HG02981 (cell line): ENCODE data around the gene ADCY9.
"Not testable (repeated sequence)": the region's sequence is repeated elsewhere in the genome, so short reads cannot be mapped to it uniquely, and the experiment has no call there.

Experiments
- ATAC-seq: cut with Tn5 transposase; IDR thresholded peaks from one replicate; pipeline ENCODE4 v1.9.1; 2021; ENCODE audit warnings: mild to moderate bottlenecking, moderate library complexity; ENCODE audit not compliant: unreplicated experiment

Gene ADCY9

DNA sequence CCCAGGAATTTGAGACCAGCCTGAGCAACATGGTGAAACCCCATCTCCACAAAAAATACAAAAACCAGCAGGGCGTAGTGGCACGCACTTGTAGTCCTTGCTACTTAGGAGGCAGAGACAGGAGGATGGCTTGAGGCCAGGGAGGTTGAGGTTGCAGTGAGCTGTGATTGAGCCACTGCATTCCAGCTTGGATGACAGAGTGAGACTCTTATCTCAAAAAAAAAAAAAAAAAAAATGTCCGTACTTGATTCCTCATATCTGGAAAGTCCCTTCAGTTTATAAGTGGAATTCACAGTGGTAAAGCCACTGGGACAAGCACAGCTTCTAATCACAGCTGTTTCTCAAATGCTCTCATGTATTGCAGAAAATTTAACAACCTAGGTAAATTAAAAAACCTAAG, 157.1 kb downstream of the ADCY9 start:
- ATAC-seq: no peak

DNA sequence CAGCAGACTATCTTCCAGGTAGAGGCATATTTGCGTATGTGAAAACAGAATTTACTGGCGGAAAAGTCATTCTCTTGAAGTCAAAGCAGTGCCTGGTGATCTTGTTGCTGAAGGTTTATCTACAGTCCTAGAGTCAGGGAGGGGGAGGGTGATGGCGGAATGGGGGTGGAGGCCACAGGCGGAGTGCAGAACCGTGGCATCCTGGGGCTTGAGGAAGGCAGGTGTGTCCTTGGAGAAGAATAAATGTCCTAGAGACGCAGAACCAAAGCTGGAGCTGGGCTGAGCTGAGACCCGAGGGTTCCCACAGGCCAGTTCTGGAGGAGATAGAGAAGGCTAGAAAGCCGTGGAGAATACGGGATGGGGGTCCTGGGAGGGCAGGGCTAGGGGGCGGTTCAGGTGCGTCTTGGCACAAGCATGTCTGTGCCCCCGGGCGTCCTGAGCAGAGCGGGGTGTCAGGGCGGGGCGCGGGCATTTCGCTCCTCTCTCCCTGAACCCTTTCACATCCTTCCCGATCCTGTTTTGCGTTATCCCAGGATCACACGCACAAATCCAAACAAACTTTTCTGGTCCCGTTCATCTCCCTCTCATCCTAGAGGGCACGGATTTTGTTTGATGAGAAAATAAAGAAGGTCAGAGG, 158.8 kb downstream of the ADCY9 start:
- ATAC-seq: no peak

GRCh38 chr16:3954411-3954921, 161.8 kb downstream of the ADCY9 start:
- ATAC-seq: no peak

DNA sequence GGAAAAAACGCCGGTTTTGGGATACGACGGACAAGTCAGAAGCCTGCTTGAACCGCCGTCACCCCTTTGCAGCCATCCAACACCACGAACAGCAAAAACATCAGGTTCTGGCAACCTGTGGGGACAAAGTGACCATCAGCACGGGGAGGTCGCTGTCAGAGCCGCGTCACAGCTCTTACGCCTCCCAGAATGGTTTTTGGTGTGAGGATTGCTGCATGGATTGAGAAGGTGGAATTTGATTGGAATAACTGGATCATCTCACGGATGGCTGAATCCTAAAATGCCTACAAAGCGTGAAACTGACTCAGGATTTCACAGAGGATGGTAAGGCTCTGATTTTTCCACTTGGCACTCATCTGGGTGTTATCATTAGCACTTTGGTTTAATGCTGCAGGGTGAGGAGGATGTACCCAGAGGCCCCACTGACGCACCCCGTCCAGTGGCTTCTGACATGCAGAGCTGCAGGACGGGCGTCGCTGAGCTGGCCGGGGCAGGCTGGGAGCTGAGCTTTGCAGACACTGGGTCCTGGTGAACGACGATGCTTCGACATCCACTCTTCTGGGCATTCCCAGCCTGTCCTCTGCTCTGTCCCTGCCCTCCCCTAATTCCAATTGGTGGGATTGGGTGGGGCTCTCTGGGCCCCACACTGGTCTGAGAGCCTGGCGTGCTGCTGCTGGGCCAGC, 162.4 kb downstream of the ADCY9 start:
- no peak for ATAC-seq

DNA sequence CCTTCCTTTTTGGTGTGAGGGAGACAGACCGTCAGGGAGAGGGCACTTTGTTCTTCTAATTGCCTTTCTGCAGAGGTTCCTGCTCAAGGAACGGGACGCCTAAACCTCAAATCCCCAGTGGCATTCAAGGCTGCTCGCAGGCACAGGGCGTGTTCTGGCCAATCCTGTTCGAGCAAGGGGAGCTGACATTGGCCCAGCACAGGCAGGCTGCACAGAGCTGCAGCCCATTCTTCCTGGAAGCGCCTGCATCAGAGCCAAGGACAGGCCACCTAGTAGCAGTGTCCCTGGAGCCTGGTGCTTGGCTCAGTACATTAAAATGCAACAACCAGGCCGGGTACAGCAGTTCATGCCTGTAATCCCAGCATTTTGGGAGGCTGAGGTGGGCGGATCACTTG, 163.5 kb downstream of the ADCY9 start:
- no peak for ATAC-seq

DNA sequence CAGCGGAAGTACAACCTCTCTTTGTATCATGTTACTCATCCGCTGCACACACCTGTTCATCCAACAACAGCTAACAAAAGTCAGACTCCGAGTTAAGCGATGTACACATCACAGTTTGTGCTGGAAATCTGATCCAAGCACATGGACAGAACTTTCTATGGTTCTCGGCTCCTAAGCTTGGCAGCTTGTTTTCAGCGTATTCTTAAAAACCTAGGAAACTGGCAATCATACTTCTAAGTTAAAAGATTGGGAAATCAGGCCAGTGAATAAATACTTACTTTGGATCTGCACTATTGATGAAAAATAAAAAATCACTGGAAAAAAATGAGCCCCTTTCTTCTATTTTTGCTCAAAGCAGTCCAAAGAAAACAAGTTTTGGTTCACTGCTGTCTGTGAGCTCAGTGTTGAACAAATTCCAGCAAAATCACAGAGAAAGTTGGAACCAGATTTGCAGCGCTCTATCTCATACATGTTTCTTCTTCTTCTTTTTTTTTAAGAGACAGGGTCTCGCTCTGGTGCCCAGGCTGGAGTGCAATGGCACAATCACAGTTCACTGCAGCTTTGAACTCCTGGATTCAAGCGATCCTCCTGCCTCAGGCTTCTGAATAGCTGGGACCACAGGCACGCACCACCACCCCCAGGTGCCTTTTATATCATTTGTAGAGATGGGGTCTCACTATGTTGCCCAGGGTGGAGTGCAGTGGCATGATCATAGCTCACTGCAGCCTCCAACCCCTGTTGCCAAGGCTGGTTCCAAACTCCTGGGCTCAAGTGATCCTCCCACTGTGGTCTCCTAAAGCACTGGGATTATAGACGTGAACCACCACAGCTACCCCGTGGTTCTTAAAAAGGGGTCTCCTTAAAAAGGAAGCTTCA, 164.1 kb downstream of the ADCY9 start:
- ATAC-seq: no peak

DNA sequence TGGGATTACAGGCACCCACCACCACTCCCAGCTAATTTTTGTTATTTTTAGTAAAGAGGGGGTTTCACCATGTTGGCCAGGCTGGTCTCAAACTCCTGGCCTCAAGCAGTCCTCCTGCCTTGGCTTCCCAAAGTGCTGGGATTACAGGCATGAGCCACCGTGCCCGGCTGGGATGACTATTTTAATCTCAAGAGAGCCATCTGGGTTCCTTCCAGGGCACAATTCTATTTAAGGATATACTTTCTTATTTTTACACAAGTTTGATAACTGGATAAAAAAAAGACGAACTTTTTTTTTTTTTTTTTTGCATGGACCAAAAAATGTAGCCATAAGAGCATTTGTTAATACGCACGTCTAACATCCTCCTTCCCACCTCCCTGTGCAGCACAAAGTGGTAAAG, 164.9 kb downstream of the ADCY9 start:
- not testable (repeated sequence) for ATAC-seq

DNA sequence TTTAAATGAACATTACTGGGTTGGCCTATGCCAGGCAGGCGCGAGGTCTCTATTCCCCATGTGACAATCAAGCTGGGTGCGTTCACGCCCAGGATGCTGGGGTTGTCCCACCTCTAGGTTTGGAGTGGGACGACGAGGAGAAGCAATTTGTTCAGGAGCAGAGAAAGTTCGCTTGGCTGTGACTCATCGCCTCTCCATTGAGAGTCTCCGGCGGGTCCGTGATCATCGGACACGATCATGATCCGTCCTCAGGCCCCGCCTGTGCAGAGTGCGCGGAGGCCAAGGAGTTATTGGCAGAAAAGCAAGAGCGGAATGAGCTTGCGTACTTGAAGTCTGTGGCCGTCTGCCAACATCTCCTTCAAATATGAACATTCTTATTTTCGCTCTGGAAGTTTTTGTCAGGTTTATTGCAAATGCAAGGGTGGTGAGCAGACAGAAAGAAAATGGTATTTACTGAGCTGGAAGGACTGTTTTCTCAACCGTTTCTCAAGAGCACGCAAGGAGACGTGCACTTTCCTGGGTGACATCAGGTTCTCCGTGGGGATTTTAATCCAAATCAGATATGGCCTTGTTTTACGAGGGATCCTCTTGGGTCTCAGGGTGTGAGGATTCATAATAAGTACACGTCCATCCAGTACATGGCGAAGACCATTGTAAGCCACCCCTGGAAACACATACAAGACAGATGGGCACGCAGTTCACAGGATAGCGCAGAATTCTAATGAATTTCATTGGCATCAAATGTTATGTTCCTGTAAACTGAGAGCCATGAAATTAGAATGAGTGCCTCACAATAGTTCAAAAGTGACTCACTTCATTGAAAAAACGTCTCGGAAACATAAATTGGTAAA, 165.7 kb downstream of the ADCY9 start:
- ATAC-seq: no peak

- ATAC-seq: no peak
These were observed 166.3 kb downstream of the ADCY9 start for GRCh38 chr16:3949946-3950342.

- no peak for ATAC-seq
These were observed 167.0 kb downstream of the ADCY9 start for GRCh38 chr16:3949287-3949686.

- ATAC-seq: no peak
These were observed 167.8 kb downstream of the ADCY9 start for GRCh38 chr16:3948378-3948995.

- ATAC-seq: no peak
These were observed 169.6 kb downstream of the ADCY9 start for GRCh38 chr16:3946604-3947180.

GRCh38 chr16:3945751-3946603, 170.3 kb downstream of the ADCY9 start:
- no peak for ATAC-seq

DNA sequence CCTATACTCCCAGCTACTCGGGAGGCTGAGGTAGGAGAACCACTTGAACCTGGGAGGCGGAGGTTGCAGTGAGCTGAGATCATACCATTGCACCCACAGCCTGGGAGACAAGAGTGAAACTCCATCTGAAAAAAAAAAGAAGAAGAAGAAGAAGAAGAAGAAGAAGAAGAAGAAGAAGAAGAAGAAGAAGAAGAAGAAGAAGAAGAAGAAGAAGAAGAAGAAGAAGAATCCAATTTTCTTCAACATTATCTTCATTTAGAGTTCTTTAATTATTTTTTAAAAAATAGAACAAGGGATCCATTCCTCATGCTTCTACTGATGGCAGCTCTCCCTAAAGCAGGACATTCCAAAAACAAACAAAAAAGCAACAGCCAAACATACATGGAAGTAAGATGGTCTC, 171.8 kb downstream of the ADCY9 start:
- ATAC-seq: not testable (repeated sequence)

- not testable (repeated sequence) for ATAC-seq
These were observed 174.1 kb downstream of the ADCY9 start for GRCh38 chr16:3942146-3942545.

DNA sequence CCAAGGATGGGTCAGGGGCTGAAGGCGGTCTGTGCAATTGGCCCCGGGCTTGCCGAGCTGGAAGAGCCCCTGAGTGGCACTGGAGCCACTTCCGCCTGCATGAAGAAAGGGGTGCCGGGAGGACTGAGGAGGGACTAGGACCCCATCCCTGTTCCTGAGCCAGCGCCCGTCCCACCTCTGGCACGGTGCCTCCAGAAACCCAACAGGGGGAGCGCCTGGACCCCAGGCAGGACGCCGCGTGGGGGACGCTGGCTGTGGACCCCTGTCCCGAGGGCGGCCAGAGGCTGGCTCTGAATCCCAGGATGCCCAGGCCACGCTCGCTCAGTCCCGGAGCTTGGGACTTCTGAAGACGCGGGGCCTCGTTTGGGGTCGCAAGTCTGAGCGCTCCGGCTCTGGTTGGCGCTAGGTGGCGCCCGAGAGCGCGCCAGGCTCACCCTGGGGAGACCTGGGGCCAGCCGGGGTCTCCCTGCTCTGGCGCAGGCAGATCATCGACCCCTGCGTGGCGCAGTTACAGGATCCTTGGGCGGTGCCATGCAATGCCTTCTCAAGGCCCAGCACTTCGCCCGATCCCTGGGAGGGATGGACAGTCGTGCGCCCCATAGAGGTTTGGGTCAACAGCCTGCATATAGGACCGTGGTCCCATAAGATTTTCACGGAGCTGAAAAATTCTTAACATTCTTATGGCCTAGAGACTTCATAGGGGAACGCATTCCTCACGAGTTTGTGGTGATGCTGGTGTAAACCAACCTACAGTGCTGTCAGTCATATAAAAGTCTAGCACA, 177.2 kb downstream of the ADCY9 start:
- ATAC-seq: no peak

- no peak for ATAC-seq
These were observed 177.8 kb downstream of the ADCY9 start for GRCh38 chr16:3938471-3938842.
